Measurements from ENCODE around the gene PKD2L1. TPM values are rescaled to one million over a fixed set of nuclear protein-coding genes. Genes with fewer than 3 reads are reported as not detected.
"Not testable (repeated sequence)": the region's sequence is repeated elsewhere in the genome, so short reads cannot be mapped to it uniquely, and the experiment has no call there.

The PKD2L1 gene
- 0.26 TPM in 1 of 2 replicates, not detected in the other for total RNA-seq (ENCODE audit: low replicate concordance)
- long read RNA-seq, partial matches to known transcripts: 0 of 2 reads
- long read RNA-seq, other reads (novel, unspliced or antisense): 1 of 2 reads

GRCh38 chr10:100330079-100330478 lies at the start of gene PKD2L1:
TSS of gene PKD2L1 (minus strand) at chr10:100330228. CDS start at chr10:100330103, 125 bp downstream.
- no peak for TF ChIP-seq CTCF (conservative IDR thresholded peaks at IDR 0.05)
- H3K27me3 Mint-ChIP-seq: peaks cover 89% of the 10 kb centered on the region
- H3K4me3 Mint-ChIP-seq: no peak within 1 kb of the TSS
- H3K27ac Mint-ChIP-seq: no peak within 1 kb of the TSS
- H3K9me3 Mint-ChIP-seq: no peaks in the 10 kb centered on the region
- no peak for DNase-seq (ENCODE audit: extremely low spot score, unreplicated experiment)
- no peaks in the 10 kb centered on the region for H3K36me3 Mint-ChIP-seq
- H3K4me1 Mint-ChIP-seq (ENCODE audit: unreplicated experiment): no peaks in the 10 kb centered on the region

GRCh38 chr10:100377830-100378229 lies 47.8 kb upstream of the PKD2L1 start:
- TF ChIP-seq CTCF (conservative IDR thresholded peaks at IDR 0.05): no peak
- Mint-ChIP-seq H3K36me3 (peaks cover 21% of the 10 kb centered on the region), H3K4me3 (no peak overlapping the region), H3K27me3 (no peaks in the 10 kb centered on the region), H3K9me3 (no peaks in the 10 kb centered on the region), H3K27ac (no peak overlapping the region), H3K4me1 (ENCODE audit: unreplicated experiment) (peaks cover 4% of the 10 kb centered on the region)
- no peak for DNase-seq (ENCODE audit: extremely low spot score, unreplicated experiment)

DNA sequence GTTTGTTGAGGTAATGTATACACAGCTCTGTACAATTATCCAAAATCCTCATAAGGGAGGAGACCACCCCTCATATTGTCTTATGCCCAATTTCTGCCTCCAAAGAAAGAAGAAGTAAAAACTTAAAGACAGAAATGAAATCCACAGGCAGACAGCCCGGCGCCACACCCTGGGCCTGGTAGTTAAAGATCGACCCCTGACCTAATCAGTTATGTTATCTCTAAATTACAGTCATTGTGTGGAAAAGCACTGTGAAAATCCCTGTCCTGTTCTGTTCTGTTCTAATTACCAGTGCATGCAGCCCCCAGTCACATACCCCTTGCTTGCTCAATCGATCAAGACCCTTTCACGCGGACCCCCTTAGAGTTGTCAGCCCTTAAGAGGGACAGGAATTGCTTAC lies 46.6 kb upstream of the PKD2L1 start:
- not testable (repeated sequence) for H3K4me1 Mint-ChIP-seq (ENCODE audit: unreplicated experiment); DNase-seq (ENCODE audit: extremely low spot score, unreplicated experiment); H3K27me3 Mint-ChIP-seq; H3K9me3 Mint-ChIP-seq; H3K27ac Mint-ChIP-seq; H3K36me3 Mint-ChIP-seq
- H3K4me3 Mint-ChIP-seq: peak overlapping the region; percentile 51

DNA sequence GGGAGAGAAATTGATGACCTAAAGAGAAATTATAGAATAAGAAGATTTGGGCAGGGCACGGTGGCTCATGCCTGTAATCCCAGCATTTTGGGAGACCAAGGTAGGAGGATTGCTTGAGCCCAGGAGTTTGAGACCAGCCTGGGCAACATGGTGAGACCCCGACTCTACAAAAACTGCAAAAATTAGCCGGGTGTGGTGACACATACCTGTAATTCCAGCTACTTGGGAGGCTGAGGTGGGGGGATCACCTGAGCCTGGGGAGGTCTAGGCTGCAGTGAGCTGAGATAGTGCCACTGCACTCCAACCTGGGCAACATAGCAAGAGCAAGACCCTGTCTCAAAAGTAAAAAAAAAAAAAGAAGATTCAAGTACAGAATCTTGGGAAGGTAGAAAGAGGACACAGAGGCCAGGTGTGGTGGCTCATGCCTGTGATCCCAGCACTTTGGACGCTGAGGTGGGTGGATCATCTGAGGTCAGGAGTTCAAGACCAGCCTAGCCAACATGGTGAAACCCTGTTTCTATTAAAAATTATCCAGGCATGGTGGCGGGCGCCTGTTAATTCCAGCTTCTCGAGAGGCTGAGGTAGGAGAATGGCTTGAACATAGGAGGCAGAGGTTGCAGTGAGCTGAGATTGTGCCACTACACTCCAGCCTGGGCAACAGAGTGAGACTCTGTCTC lies 44.8 kb upstream of the PKD2L1 start:
- H3K4me1 Mint-ChIP-seq (ENCODE audit: unreplicated experiment): peaks cover 18% of the 10 kb centered on the region
- H3K36me3 Mint-ChIP-seq; H3K4me3 Mint-ChIP-seq; H3K27me3 Mint-ChIP-seq; H3K27ac Mint-ChIP-seq; H3K9me3 Mint-ChIP-seq; DNase-seq (ENCODE audit: extremely low spot score, unreplicated experiment): not testable (repeated sequence)

DNA sequence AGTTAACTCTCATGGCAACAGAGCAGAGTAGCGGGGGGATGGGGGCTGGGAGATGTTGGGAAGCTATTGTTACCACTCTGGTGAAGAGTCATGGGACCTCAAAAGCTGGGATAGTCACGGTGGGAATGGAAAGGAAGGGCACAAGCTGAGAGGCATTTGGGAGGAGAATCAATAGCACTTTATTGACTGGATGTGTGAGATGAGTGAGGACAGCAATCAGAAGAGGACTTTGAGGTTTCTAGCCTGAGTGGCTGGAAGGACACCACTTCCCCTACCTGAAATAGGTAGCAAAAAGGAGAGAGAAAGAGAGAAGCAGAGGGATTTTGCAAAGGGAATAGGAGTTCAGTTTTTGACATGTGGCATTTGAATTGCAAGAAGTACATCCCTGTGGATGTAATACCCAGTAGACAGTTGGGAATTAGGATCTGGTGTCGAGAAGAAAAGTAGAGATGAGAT lies 44.2 kb upstream of the PKD2L1 start:
- TF ChIP-seq CTCF (conservative IDR thresholded peaks at IDR 0.05): no peak
- H3K27me3 Mint-ChIP-seq: no peaks in the 10 kb centered on the region

GRCh38 chr10:100373298-100374199 lies 43.5 kb upstream of the PKD2L1 start:
- Mint-ChIP-seq H3K9me3 (no peaks in the 10 kb centered on the region), H3K4me3 (no peak overlapping the region), H3K27ac (no peak overlapping the region), H3K27me3 (no peaks in the 10 kb centered on the region), H3K4me1 (ENCODE audit: unreplicated experiment) (peaks cover 18% of the 10 kb centered on the region), H3K36me3 (no peaks in the 10 kb centered on the region)
- DNase-seq (ENCODE audit: extremely low spot score, unreplicated experiment): peak; percentile 95
- TF ChIP-seq CTCF (conservative IDR thresholded peaks at IDR 0.05): no peak

More for the DNA sequence above, 44.2 kb upstream of the PKD2L1 start:
- no peak overlapping the region for H3K27ac Mint-ChIP-seq
- H3K36me3 Mint-ChIP-seq: no peaks in the 10 kb centered on the region
- DNase-seq (ENCODE audit: extremely low spot score, unreplicated experiment): no peak
- H3K9me3 Mint-ChIP-seq: no peaks in the 10 kb centered on the region
- peaks cover 18% of the 10 kb centered on the region for H3K4me1 Mint-ChIP-seq (ENCODE audit: unreplicated experiment)
- no peak overlapping the region for H3K4me3 Mint-ChIP-seq
